Activated naive CD4-positive, alpha-beta T cell treated with anti-CD3 and anti-CD28 coated beads, Interleukin-2, amount 10 ng/mL, durations not matched to agents 7 days and 5 days (primary cell): ENCODE measurements around the gene PRKACA.
"Not testable (repeated sequence)": the region's sequence is repeated elsewhere in the genome, so short reads cannot be mapped to it uniquely, and the experiment has no call there.

ENCODE experiments used
- CTCF ChIA-PET: fragments of 350-600 bp; sonication (Branson Sonifier 250); formaldehyde crosslinking; loops from one replicate; lab custom pipeline; 2021; ENCODE audit warnings: antibody characterized with exemption; lab: Charles Lee
- DNase-seq: peaks from one replicate; pipeline ENCODE4 v3.0.0-alpha.2; 2020
- H3K27ac Mint-ChIP-seq: one replicate; pipeline ENCODE4 v1.8.0; 2021; ENCODE audit warnings: mild to moderate bottlenecking, moderate library complexity, mixed read lengths
- H3K27me3 Mint-ChIP-seq: one replicate; pipeline ENCODE4 v1.8.0; 2021; ENCODE audit warnings: mild to moderate bottlenecking, mixed read lengths
- H3K36me3 Mint-ChIP-seq: one replicate; pipeline ENCODE4 v1.8.0; 2021; ENCODE audit warnings: mixed read lengths
- H3K4me1 Mint-ChIP-seq: one replicate; pipeline ENCODE4 v1.8.0; 2021; ENCODE audit warnings: mixed read lengths
- H3K4me3 Mint-ChIP-seq: one replicate; pipeline ENCODE4 v1.8.0; 2021; ENCODE audit warnings: mild to moderate bottlenecking, moderate library complexity, mixed read lengths
- H3K9me3 Mint-ChIP-seq: one replicate; pipeline ENCODE4 v1.8.0; 2021; ENCODE audit warnings: mixed read lengths

The PRKACA gene

DNA sequence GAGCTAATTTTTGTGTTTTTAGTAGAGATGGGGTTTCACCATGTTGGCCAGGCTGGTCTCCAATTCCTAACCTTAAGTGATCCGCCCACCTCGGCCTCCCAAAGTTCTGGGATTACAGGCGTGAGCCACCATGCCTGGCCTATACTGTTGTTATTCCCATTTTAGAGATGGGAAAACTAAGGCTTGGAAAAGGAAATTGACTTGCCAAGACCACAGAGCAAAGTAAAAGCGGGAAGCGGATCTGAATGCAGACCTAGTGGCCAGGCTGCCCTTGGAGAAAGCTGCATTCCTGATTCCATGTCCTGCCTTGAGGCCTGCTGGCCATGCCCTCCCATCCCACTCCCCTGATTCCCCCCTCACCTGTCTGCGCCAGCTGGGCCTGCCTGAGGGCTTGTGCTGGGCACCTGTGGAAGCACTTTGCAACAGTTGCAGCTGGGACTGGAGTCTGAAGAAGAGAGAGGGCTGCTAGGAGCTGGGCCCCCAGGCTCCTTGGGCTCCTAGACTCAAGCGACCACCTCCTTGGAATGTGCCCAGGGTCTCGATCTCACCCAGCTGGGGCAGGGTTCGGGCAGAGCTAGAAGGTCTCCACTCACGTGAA is 61.4 kb downstream of the PRKACA start:
- peaks cover 65% of the 10 kb centered on the region for H3K27me3 Mint-ChIP-seq
- CTCF ChIA-PET: interaction anchor here (1.4 to 6.1 kb wide), 4 partner anchors 9 to 20 kb away, joined by 3 to 70 read pairs (median 5); partner anchors contain the start of gene MISP3
- H3K4me3 Mint-ChIP-seq: no peak overlapping the region
- H3K27ac Mint-ChIP-seq: no peak overlapping the region
- peaks cover 23% of the 10 kb centered on the region for H3K36me3 Mint-ChIP-seq
- peaks cover 21% of the 10 kb centered on the region for H3K4me1 Mint-ChIP-seq
- H3K9me3 Mint-ChIP-seq: no peaks in the 10 kb centered on the region
- no peak for DNase-seq

DNA sequence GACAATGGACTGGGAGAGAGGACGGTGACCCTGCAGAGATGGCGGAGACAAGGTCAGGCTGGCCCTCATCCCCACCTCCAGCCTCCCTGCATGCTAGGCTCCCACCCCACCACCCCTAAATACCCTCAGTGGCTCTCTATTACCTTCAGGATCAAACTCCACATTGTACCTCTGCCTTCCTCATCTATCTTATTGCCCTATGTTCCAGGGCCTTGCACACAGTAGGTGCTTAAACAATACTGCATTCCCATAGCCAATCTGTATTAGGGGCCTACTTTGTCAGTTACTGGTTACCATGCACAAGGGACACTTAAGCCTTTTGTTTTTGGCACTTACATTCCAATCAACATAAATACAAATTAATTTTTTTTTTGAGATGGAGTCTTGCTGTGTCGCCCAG is 62.2 kb downstream of the PRKACA start:
- DNase-seq: no peak
- Mint-ChIP-seq H3K9me3 (no peaks in the 10 kb centered on the region), H3K27ac (no peak overlapping the region), H3K27me3 (peaks cover 57% of the 10 kb centered on the region), H3K36me3 (peaks cover 26% of the 10 kb centered on the region), H3K4me1 (peaks cover 21% of the 10 kb centered on the region), H3K4me3 (no peak overlapping the region)
- CTCF ChIA-PET: interaction anchor here (2.4 to 6.1 kb wide), 2 partner anchors 12 to 16 kb away, joined by 7 to 70 read pairs; partner anchors contain the start of gene MISP3

- peaks cover 31% of the 10 kb centered on the region for H3K36me3 Mint-ChIP-seq
- peaks cover 20% of the 10 kb centered on the region for H3K4me1 Mint-ChIP-seq
- H3K27me3 Mint-ChIP-seq: peaks cover 51% of the 10 kb centered on the region
- DNase-seq: no peak
- H3K27ac Mint-ChIP-seq: no peak overlapping the region
- CTCF ChIA-PET: interaction anchor here (3.3 kb wide), 1 partner anchor 174 kb away, joined by 14 read pairs; no protein-coding TSS in a partner anchor
- H3K9me3 Mint-ChIP-seq: no peaks in the 10 kb centered on the region
- H3K4me3 Mint-ChIP-seq: no peak overlapping the region
Observed at GRCh38 chr19:14054721-14055120, 62.8 kb downstream of the PRKACA start.

GRCh38 chr19:14054099-14054498 is 63.5 kb downstream of the PRKACA start:
- no peak overlapping the region for H3K4me3 Mint-ChIP-seq
- H3K27me3 Mint-ChIP-seq: peaks cover 44% of the 10 kb centered on the region
- CTCF ChIA-PET: interaction anchor here (3.3 kb wide), 1 partner anchor 173 kb away, joined by 14 read pairs; no protein-coding TSS in a partner anchor
- H3K4me1 Mint-ChIP-seq: peaks cover 18% of the 10 kb centered on the region
- H3K27ac Mint-ChIP-seq: no peak overlapping the region
- no peak for DNase-seq
- H3K9me3 Mint-ChIP-seq: no peaks in the 10 kb centered on the region
- H3K36me3 Mint-ChIP-seq: peaks cover 33% of the 10 kb centered on the region

- DNase-seq: no peak
- CTCF ChIA-PET: interaction anchor here (1.1 to 3.3 kb wide), 3 partner anchors 19 to 173 kb away, joined by 3 to 14 read pairs (median 4); no protein-coding TSS in a partner anchor
Observed at GRCh38 chr19:14053500-14053899, 64.1 kb downstream of the PRKACA start.

DNA sequence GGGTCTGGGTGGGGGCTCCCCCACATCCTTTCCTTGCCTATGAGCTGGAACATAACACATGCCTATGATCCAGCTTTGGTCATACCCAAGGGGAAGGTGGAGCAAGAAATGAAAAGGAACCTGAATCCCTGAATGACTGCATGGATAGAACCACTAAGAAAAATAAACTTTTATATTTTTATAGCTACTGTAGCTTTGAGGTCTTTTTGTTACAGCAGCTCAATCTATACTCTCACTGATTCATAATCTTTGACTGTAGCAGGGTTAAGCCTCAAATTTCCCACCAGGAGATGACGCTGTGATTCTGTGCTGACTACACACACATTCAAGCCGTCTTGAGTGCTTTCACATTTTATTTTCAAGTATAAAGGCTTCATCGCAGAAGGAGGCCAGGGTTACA is 64.5 kb downstream of the PRKACA start:
- Mint-ChIP-seq H3K36me3 (peaks cover 43% of the 10 kb centered on the region), H3K4me1 (peaks cover 8% of the 10 kb centered on the region), H3K27ac (no peak overlapping the region), H3K4me3 (no peak overlapping the region), H3K9me3 (no peaks in the 10 kb centered on the region), H3K27me3 (peaks cover 34% of the 10 kb centered on the region)
- DNase-seq: no peak
- CTCF ChIA-PET: interaction anchor here (1.1 to 3.3 kb wide), 3 partner anchors 19 to 172 kb away, joined by 3 to 14 read pairs (median 4); no protein-coding TSS in a partner anchor

More at GRCh38 chr19:14053500-14053899, 64.1 kb downstream of the PRKACA start:
- Mint-ChIP-seq H3K27ac (no peak overlapping the region), H3K9me3 (no peaks in the 10 kb centered on the region), H3K4me3 (no peak overlapping the region), H3K27me3 (peaks cover 38% of the 10 kb centered on the region), H3K36me3 (peaks cover 38% of the 10 kb centered on the region), H3K4me1 (peaks cover 13% of the 10 kb centered on the region)

DNA sequence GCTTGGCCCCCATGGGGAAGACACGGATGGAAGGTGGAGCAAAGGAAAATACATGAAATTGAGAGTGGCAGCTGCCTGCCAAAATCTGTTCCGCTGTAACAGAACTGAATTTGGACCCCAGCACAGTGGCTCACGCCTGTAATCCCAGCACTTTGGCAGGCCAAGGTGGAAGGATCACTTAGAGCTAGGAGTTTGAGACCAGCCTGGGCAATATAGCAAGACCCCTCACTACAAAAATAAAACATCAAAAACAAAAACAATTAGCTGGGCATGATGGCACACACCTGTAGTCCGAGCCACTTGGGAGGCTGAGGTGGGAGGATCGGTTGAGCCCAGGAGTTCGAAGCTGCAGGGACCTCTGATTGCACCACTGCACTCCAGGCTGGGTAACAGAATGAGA is 65.1 kb downstream of the PRKACA start:
- H3K36me3 Mint-ChIP-seq: peaks cover 47% of the 10 kb centered on the region
- no peak overlapping the region for H3K4me3 Mint-ChIP-seq
- H3K27ac Mint-ChIP-seq: no peak overlapping the region
- CTCF ChIA-PET: interaction anchor here (1.1 to 3.3 kb wide), 3 partner anchors 18 to 172 kb away, joined by 3 to 14 read pairs (median 4); no protein-coding TSS in a partner anchor
- H3K4me1 Mint-ChIP-seq: peaks cover 3% of the 10 kb centered on the region
- DNase-seq: no peak
- no peaks in the 10 kb centered on the region for H3K9me3 Mint-ChIP-seq
- H3K27me3 Mint-ChIP-seq: peaks cover 28% of the 10 kb centered on the region

GRCh38 chr19:14051980-14052379 is 65.6 kb downstream of the PRKACA start:
- Mint-ChIP-seq H3K4me1 (peaks cover 3% of the 10 kb centered on the region), H3K27ac (no peak overlapping the region), H3K9me3 (no peaks in the 10 kb centered on the region), H3K4me3 (no peak overlapping the region), H3K36me3 (peaks cover 49% of the 10 kb centered on the region), H3K27me3 (peaks cover 23% of the 10 kb centered on the region)
- CTCF ChIA-PET: interaction anchor here (1.4 to 3.3 kb wide), 2 partner anchors 21 to 171 kb away, joined by 4 to 14 read pairs; no protein-coding TSS in a partner anchor
- no peak for DNase-seq

DNA sequence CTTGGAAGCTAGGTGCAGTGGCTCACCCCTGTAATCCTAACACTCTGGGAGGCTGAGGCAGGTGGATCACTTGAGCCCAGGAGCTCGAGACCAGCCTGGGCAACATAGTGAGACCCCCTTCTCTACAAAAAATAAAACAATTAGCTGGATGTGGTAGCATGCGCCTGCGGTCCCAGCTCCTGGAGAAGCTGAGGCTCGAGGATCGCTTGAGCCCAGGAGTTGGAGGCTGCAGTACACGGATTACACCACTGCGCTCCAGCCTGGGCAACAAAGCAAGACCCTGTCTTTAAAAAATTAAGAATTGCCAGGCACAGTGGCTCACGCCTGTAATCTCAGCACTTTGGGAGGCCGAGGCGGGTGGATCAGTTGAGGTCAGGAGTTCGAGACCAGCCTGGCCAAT is 66.6 kb downstream of the PRKACA start:
- H3K4me1 Mint-ChIP-seq, DNase-seq, H3K4me3 Mint-ChIP-seq, H3K9me3 Mint-ChIP-seq: not testable (repeated sequence)
- Mint-ChIP-seq H3K36me3 (peaks cover 58% of the 10 kb centered on the region), H3K27ac (peak overlapping the region; percentile 28), H3K27me3 (peaks cover 13% of the 10 kb centered on the region)
- CTCF ChIA-PET: interaction anchor here (1.0 to 5.9 kb wide), 2 partner anchors 8 to 9 kb away, joined by 3 to 56 read pairs; no protein-coding TSS in a partner anchor

GRCh38 chr19:14050512-14050911 is 67.0 kb downstream of the PRKACA start:
- no peak overlapping the region for H3K27ac Mint-ChIP-seq
- no peaks in the 10 kb centered on the region for H3K4me1 Mint-ChIP-seq
- H3K27me3 Mint-ChIP-seq: peaks cover 9% of the 10 kb centered on the region
- no peak overlapping the region for H3K4me3 Mint-ChIP-seq
- H3K9me3 Mint-ChIP-seq: no peaks in the 10 kb centered on the region
- DNase-seq: no peak
- CTCF ChIA-PET: interaction anchor here (1.0 to 5.9 kb wide), 2 partner anchors 8 to 9 kb away, joined by 3 to 56 read pairs; no protein-coding TSS in a partner anchor
- H3K36me3 Mint-ChIP-seq: peaks cover 60% of the 10 kb centered on the region

- Mint-ChIP-seq H3K27me3 (no peaks in the 10 kb centered on the region), H3K4me3 (no peak overlapping the region), H3K9me3 (no peaks in the 10 kb centered on the region), H3K27ac (peak overlapping the region; percentile 49), H3K36me3 (peaks cover 58% of the 10 kb centered on the region), H3K4me1 (no peaks in the 10 kb centered on the region)
- peak; percentile 80 for DNase-seq
- CTCF ChIA-PET: interaction anchor here (0.7 to 5.9 kb wide), 15 partner anchors 11 to 171 kb away, joined by 3 to 56 read pairs (median 3); partner anchors contain the start of gene PODNL1
Observed at GRCh38 chr19:14048443-14049153, 69.0 kb downstream of the PRKACA start.

- CTCF ChIA-PET: interaction anchor here (0.7 to 5.9 kb wide), 14 partner anchors 11 to 170 kb away, joined by 3 to 56 read pairs (median 4); no protein-coding TSS in a partner anchor
- H3K4me3 Mint-ChIP-seq, H3K4me1 Mint-ChIP-seq, DNase-seq, H3K27ac Mint-ChIP-seq, H3K27me3 Mint-ChIP-seq, H3K9me3 Mint-ChIP-seq: not testable (repeated sequence)
- H3K36me3 Mint-ChIP-seq: peaks cover 58% of the 10 kb centered on the region
Observed at GRCh38 chr19:14047866-14048265, 69.7 kb downstream of the PRKACA start.

DNA sequence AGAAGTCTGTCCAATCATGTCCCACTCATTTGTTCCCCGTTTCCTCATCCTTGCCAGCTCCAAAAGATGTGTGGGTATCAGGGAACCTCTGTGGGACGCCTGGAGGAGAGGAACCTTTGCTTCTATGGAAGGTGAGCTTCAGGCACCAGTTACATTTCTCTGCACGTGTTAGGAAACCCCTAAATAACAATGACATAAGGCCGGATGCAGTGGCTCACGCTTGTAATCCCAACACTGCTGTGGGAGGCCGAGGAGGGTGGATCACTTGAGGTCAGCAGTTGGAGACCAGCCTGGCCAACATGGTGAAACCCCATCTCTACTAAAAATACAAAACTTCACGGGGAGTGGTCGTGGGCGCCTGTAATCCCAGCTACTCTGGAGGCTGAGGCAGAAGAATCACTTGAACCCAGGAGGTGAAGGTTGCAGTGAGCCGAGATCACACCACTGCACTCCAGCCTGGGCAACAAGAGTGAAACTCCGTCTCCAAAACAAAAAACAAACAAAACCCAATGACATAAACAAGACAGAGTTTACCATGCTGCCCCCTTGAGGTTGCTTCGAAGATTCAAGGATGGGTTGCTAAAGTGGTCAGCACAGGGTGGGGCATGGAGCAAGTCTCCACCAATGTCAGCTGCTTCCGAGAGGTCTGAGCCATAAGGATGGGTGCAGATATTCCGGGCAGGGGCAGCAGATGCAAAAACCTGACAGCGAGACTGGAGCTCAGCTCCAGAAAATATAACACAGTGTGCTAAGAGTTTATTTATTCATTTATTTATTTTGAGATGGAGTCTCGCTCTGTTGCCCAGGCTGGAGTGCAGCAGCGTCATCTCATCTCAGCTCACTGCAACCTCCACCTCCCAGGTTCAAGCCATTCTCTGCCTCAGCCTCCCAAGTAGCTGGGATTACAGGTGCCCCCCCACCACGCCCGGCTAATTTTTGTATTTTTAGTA is 74.6 kb downstream of the PRKACA start:
- not testable (repeated sequence) for H3K27me3 Mint-ChIP-seq, H3K9me3 Mint-ChIP-seq, H3K4me3 Mint-ChIP-seq
- Mint-ChIP-seq H3K4me1 (peaks cover 10% of the 10 kb centered on the region), H3K27ac (peak overlapping the region; percentile 77), H3K36me3 (peaks cover 50% of the 10 kb centered on the region)
- DNase-seq: peak; percentile 63
- CTCF ChIA-PET: interaction anchor here (0.6 to 2.4 kb wide), 11 partner anchors 8 to 164 kb away, joined by 3 to 11 read pairs (median 3); partner anchors contain the start of genes ASF1B and IL27RA
